ENCODE results near the gene SYNPR.

SYNPR gene

DNA sequence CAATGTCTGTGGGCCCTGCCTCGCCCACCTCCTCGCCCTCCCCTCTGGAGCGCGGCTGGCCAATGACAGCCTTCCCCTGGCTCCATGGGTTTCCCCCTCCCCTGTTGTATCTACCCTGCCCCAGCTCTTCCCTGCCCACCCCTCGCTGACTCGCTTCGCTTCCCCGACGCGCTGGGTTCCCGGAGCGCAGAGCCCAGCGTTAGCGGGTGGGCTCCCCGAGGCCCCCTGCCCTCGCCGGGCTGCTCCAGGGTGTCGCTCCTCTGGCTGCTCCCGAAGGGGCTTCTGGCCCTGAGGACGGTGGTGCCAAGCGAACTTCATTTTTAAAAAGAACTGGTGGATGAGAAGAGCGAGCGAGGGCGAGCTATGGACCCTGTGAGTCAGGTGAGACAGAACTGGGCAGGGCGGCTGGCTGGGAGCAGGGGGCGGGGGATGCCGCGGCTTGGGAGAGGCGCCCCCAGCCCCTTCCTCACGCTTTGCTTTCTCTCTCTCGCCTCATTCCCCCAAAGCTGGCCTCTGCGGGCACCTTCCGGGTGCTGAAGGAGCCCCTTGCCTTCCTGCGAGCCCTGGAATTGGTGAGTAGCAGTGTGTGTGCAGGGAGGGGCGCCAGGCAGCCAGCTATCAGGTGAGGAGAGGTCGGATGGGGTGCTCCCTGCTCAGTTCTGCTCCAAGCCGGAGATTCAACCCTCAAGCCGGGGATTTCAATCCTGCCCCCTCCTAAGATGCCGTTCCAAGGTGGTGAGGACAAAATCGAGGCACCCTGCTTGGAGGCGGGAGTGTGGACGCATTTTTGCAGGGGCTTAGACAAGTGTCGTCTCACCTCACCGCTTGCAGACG is at the start of gene SYNPR:
Gene SYNPR (plus strand): TSS at position 138 of the 834 bp plus-strand sequence.
- DNase-seq (ENCODE audit: low read depth, low spot score): no peak
- H3K36me3 ChIP-seq (ENCODE audit: insufficient read depth, low read length): no peaks in the 10 kb centered on the region
- H3K9me3 ChIP-seq (ENCODE audit: low read depth, low read length): no peaks in the 10 kb centered on the region
- no peak within 1 kb of the TSS for H3K27ac ChIP-seq
- no peak within 1 kb of the TSS for H3K9ac ChIP-seq (ENCODE audit: insufficient read length)
- H3K4me3 ChIP-seq: no peak within 1 kb of the TSS
- TF ChIP-seq POLR2AphosphoS5 (IDR thresholded peaks at IDR 0.05; ENCODE audit: borderline replicate concordance, low read depth, low read length) (no peak), EZH2 (IDR thresholded peaks at IDR 0.05) (no peak)

DNA sequence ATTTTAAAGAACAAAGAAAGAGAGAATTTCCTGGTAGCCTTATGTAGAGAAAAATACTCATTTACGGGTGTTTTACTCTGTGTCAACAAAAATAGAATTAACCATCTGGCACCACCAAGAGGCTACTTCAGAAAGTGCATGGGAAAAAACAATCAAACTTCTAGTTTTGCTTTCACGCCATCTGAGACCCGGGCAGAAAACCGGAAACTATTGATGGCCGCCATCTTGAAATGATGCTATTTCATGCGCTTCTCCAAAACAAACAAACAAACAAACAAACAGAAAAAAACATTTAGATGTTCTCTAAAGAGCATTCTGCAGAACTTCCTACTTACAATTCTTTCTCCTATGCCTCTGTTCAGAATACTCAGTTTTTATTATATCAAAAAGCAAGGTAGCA is 49.4 kb upstream of the SYNPR start:
- Histone ChIP-seq H3K36me3 (ENCODE audit: insufficient read depth, low read length) (no peaks in the 10 kb centered on the region), H3K9me3 (ENCODE audit: low read depth, low read length) (no peaks in the 10 kb centered on the region), H3K9ac (ENCODE audit: insufficient read length) (no peak overlapping the region), H3K4me3 (no peak overlapping the region), H3K27ac (no peak overlapping the region)
- DNase-seq (ENCODE audit: low read depth, low spot score): no peak
- TF ChIP-seq EZH2 (IDR thresholded peaks at IDR 0.05) (no peak), FOXP2 (optimal IDR thresholded peaks at IDR 0.05; ENCODE audit: control extremely low read depth, extremely low read length, insufficient read depth) (no peak), POLR2AphosphoS5 (IDR thresholded peaks at IDR 0.05; ENCODE audit: borderline replicate concordance, low read depth, low read length) (no peak)

DNA sequence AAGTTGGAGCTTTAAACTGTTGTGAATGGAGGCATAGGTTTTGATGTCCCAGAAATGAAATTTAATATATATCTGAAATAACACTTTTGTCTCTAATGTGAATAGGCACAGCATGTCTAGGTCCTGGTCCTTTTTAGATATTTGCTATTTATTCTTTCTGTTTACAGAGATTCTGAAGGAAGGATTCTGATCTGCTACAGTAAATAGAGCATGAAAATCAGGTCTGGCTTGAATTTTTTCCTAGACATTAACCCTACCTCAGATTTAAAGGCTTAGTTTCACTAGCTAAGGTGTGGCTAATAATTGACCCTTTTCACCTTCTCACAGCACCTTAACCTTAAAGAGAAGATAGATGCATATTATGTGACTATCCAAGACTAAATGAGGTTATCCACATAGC is 48.0 kb upstream of the SYNPR start:
- H3K27ac ChIP-seq: no peak overlapping the region
- no peak overlapping the region for H3K9ac ChIP-seq (ENCODE audit: insufficient read length)
- DNase-seq (ENCODE audit: low read depth, low spot score): no peak
- no peaks in the 10 kb centered on the region for H3K9me3 ChIP-seq (ENCODE audit: low read depth, low read length)
- no peak overlapping the region for H3K4me3 ChIP-seq
- no peaks in the 10 kb centered on the region for H3K36me3 ChIP-seq (ENCODE audit: insufficient read depth, low read length)
- TF ChIP-seq FOXP2 (optimal IDR thresholded peaks at IDR 0.05; ENCODE audit: control extremely low read depth, extremely low read length, insufficient read depth): no peak
- no peak for TF ChIP-seq EZH2 (IDR thresholded peaks at IDR 0.05)
- no peak for TF ChIP-seq POLR2AphosphoS5 (IDR thresholded peaks at IDR 0.05; ENCODE audit: borderline replicate concordance, low read depth, low read length)

DNA sequence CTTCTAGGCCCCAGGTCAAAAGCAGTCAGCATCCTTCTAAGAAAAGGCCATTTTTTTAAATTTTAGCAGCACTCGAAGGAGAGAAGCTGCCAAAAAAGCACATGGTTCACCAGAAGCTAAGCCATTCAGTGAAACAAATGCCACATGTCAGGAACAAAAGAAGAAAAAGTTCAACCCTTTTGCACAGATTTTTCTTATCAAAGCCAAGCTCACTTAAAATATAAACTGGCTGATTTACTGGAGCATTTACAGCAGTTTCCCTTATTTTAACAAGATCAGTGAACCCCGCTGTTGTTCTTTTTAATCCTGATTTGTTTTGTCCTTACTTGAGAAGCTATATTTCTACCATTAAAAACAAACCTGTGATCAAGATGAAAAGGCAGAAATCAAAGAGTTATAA is 46.5 kb upstream of the SYNPR start:
- TF ChIP-seq FOXP2 (optimal IDR thresholded peaks at IDR 0.05; ENCODE audit: control extremely low read depth, extremely low read length, insufficient read depth) (no peak), EZH2 (IDR thresholded peaks at IDR 0.05) (no peak), POLR2AphosphoS5 (IDR thresholded peaks at IDR 0.05; ENCODE audit: borderline replicate concordance, low read depth, low read length) (no peak)
- Histone ChIP-seq H3K27ac (no peak overlapping the region), H3K4me3 (no peak overlapping the region)

DNA sequence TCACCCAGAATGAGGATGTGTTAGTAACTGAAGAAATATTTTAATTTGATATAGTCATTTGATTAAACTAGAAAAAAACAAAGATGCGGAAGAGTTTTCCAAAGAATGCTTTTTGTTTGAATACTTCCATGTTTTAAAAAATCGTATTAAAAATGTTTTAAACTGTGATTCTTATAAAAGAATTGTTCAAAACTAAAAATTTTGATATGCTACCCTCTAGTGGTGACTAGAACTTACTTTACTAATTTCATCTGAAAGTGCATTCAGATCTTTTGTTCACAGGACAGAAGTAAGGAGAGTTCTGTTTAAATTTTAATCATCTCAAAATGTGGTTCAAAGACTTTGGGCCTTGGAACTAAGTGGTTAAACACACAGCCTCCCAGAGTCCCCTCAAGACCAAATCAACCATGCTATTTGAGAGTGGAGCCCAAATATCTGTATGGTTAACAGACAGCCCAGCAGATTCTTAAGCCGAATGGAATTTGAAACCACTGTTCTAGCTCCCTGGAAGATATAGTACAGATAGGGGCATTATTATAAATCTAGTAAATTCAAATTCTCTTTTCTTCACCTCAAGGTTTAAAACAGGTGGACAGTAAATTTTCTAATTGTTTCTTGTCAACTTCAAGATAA is 45.2 kb upstream of the SYNPR start:
- H3K27ac ChIP-seq: no peak overlapping the region
- TF ChIP-seq EZH2 (IDR thresholded peaks at IDR 0.05) (no peak), POLR2AphosphoS5 (IDR thresholded peaks at IDR 0.05; ENCODE audit: borderline replicate concordance, low read depth, low read length) (no peak), FOXP2 (optimal IDR thresholded peaks at IDR 0.05; ENCODE audit: control extremely low read depth, extremely low read length, insufficient read depth) (no peak)
- H3K36me3 ChIP-seq (ENCODE audit: insufficient read depth, low read length): no peaks in the 10 kb centered on the region
- H3K9ac ChIP-seq (ENCODE audit: insufficient read length): no peak overlapping the region
- H3K4me3 ChIP-seq: no peak overlapping the region
- DNase-seq (ENCODE audit: low read depth, low spot score): no peak
- H3K9me3 ChIP-seq (ENCODE audit: low read depth, low read length): no peaks in the 10 kb centered on the region

More for the DNA sequence above, 46.5 kb upstream of the SYNPR start:
- no peaks in the 10 kb centered on the region for H3K36me3 ChIP-seq (ENCODE audit: insufficient read depth, low read length)
- no peak overlapping the region for H3K9ac ChIP-seq (ENCODE audit: insufficient read length)
- H3K9me3 ChIP-seq (ENCODE audit: low read depth, low read length): no peaks in the 10 kb centered on the region
- no peak for DNase-seq (ENCODE audit: low read depth, low spot score)

DNA sequence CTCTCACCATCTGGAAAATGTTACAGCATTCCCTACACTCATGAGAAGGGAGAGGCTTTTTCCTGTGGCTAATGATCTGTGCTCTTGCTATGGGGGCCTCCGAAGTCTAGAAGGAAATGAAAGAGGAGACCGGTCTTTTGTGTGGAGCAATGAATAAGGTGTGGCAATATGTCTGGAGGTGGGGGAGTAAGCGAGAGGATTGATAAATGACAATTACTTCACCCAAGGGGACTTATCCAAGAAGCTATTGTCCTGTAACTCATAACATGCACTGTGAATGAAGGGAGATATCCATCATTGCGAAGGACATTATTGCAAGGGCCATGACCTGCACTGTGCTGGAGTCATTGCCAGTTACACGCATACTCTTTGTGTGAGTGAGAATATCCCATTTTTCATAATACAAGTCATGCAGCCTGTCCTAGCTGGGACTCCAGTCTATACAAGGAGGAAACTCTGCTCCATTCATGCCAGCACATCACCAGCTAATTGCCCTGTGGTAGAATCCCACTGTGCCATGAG is 37.7 kb upstream of the SYNPR start:
- Histone ChIP-seq H3K27ac (no peak overlapping the region), H3K9me3 (ENCODE audit: low read depth, low read length) (no peaks in the 10 kb centered on the region), H3K36me3 (ENCODE audit: insufficient read depth, low read length) (no peaks in the 10 kb centered on the region), H3K9ac (ENCODE audit: insufficient read length) (no peak overlapping the region), H3K4me3 (no peak overlapping the region)
- TF ChIP-seq FOXP2 (optimal IDR thresholded peaks at IDR 0.05; ENCODE audit: control extremely low read depth, extremely low read length, insufficient read depth): no peak
- no peak for TF ChIP-seq POLR2AphosphoS5 (IDR thresholded peaks at IDR 0.05; ENCODE audit: borderline replicate concordance, low read depth, low read length)
- TF ChIP-seq EZH2 (IDR thresholded peaks at IDR 0.05): no peak
- no peak for DNase-seq (ENCODE audit: low read depth, low spot score)

DNA sequence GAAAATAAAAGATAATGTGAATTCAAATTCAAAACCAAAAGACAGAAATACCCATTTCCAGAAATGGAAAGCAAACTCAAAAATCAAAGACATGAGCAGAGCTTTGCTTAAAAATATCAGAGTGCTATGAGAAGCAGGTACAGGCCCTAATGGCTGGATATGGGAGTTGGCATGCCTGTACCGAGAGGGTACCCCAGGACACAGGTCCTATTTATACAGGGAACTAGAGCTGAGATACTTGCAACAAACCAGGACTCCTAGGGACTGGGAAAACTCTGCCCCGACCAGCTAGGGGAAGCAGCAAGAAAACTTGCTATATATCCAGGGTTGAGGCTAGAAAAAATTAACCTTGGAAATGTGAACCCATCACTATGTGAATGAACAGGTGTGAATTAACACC is 36.0 kb upstream of the SYNPR start:
- no peak overlapping the region for H3K4me3 ChIP-seq
- no peaks in the 10 kb centered on the region for H3K36me3 ChIP-seq (ENCODE audit: insufficient read depth, low read length)
- no peak for DNase-seq (ENCODE audit: low read depth, low spot score)
- TF ChIP-seq FOXP2 (optimal IDR thresholded peaks at IDR 0.05; ENCODE audit: control extremely low read depth, extremely low read length, insufficient read depth) (no peak), POLR2AphosphoS5 (IDR thresholded peaks at IDR 0.05; ENCODE audit: borderline replicate concordance, low read depth, low read length) (no peak), EZH2 (IDR thresholded peaks at IDR 0.05) (no peak)
- H3K9ac ChIP-seq (ENCODE audit: insufficient read length): no peak overlapping the region
- H3K9me3 ChIP-seq (ENCODE audit: low read depth, low read length): no peaks in the 10 kb centered on the region
- H3K27ac ChIP-seq: no peak overlapping the region

DNA sequence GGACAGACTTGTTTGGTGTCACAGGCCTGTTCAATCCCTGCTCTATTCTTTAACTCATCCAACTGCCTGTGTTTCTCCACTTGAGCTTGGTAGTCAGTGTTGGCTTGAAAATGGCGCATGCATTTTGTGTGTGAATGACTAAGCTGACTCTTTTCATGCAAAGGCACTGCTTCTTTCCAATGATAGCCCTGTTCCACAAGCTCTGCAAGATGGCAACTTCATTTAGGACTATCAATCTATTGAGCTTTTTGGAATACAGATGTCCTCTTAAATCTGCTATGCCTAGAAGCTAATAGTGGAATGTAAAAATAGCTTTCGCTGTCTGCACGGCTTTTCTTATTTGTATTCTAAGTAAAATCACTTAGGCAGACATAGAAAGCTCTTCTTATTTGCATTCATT is 33.6 kb upstream of the SYNPR start:
- no peak overlapping the region for H3K27ac ChIP-seq
- no peaks in the 10 kb centered on the region for H3K9me3 ChIP-seq (ENCODE audit: low read depth, low read length)
- H3K4me3 ChIP-seq: no peak overlapping the region
- TF ChIP-seq EZH2 (IDR thresholded peaks at IDR 0.05) (no peak), POLR2AphosphoS5 (IDR thresholded peaks at IDR 0.05; ENCODE audit: borderline replicate concordance, low read depth, low read length) (no peak), FOXP2 (optimal IDR thresholded peaks at IDR 0.05; ENCODE audit: control extremely low read depth, extremely low read length, insufficient read depth) (no peak)
- H3K9ac ChIP-seq (ENCODE audit: insufficient read length): no peak overlapping the region
- no peak for DNase-seq (ENCODE audit: low read depth, low spot score)
- no peaks in the 10 kb centered on the region for H3K36me3 ChIP-seq (ENCODE audit: insufficient read depth, low read length)
